OCI-LY1 (cell line): ENCODE measurements around the gene MMP2.

Source experiments
- H2AFZ ChIP-seq: fragments of 200-600 bp; sonication (generic), shearing (Covaris generic); 2 replicates; pipeline ENCODE4 v1.6.0; 2014; ENCODE audit warnings: antibody characterized with exemption, mild to moderate bottlenecking, low read length
- H3F3A ChIP-seq: fragments of 200-600 bp; sonication (generic), shearing (Covaris generic); 2 replicates; pipeline ENCODE4 v1.6.0; 2014; ENCODE audit warnings: mild to moderate bottlenecking, antibody characterized with exemption, low read length, moderate library complexity; ENCODE audit not compliant: insufficient read depth
- H3K27ac ChIP-seq: fragments of 200-600 bp; sonication (generic); 2 replicates; pipeline ENCODE4 v1.5.1; 2014; ENCODE audit warnings: low read length, mixed run types, mild to moderate bottlenecking, low read depth; ENCODE audit not compliant: poor library complexity, severe bottlenecking
- H3K27me3 ChIP-seq: fragments of 200-600 bp; sonication (generic); 2 replicates; pipeline ENCODE4 v1.6.0; 2014; ENCODE audit warnings: antibody characterized with exemption, mild to moderate bottlenecking, low read length, moderate library complexity; ENCODE audit not compliant: insufficient read depth
- H3K36me3 ChIP-seq: fragments of 200-600 bp; sonication (generic); 2 replicates; pipeline ENCODE4 v1.6.1; 2014; ENCODE audit warnings: mild to moderate bottlenecking, antibody characterized with exemption, low read length, moderate library complexity, mixed read lengths; ENCODE audit not compliant: insufficient read depth
- H3K4me1 ChIP-seq: fragments of 200-600 bp; sonication (generic); 2 replicates; pipeline ENCODE4 v1.5.1; 2014; ENCODE audit warnings: mild to moderate bottlenecking, low read length, moderate library complexity; ENCODE audit not compliant: insufficient read depth, severe bottlenecking
- H3K4me2 ChIP-seq: fragments of 200-600 bp; sonication (generic), shearing (Covaris generic); 2 replicates; pipeline ENCODE4 v1.6.1; 2014; ENCODE audit warnings: low read length
- H3K4me3 ChIP-seq: fragments of 200-600 bp; sonication (generic); 2 replicates; pipeline ENCODE4 v1.5.1; 2014; ENCODE audit warnings: low read length, low read depth, mild to moderate bottlenecking, mixed read lengths; ENCODE audit not compliant: poor library complexity, severe bottlenecking
- H3K79me2 ChIP-seq: fragments of 200-600 bp; shearing (Covaris generic); 2 replicates; pipeline ENCODE4 v1.6.1; 2016; ENCODE audit warnings: mixed run types, low read length, mixed read lengths; ENCODE audit not compliant: insufficient read depth
- H3K9ac ChIP-seq: fragments of 200-600 bp; sonication (generic), shearing (Covaris generic); 2 replicates; pipeline ENCODE4 v1.6.1; 2014; ENCODE audit warnings: mild to moderate bottlenecking, low read length, mixed read lengths
- H3K9me2 ChIP-seq: fragments of 200-600 bp; sonication (generic), shearing (Covaris generic); 2 replicates; pipeline ENCODE4 v1.6.1; 2014; ENCODE audit warnings: low read depth, mild to moderate bottlenecking, low read length, mixed read lengths
- H3K9me3 ChIP-seq: fragments of 200-600 bp; shearing (Covaris generic); 2 replicates; pipeline ENCODE4 v1.6.1; 2014; ENCODE audit warnings: low read length, mixed read lengths
- H4K20me1 ChIP-seq: fragments of 200-600 bp; sonication (generic), shearing (Covaris generic); 2 replicates; pipeline ENCODE4 v1.6.0; 2016; ENCODE audit warnings: mild to moderate bottlenecking, low read length; ENCODE audit not compliant: insufficient read depth
- CTCF ChIP-seq: fragments of 200-600 bp; sonication (generic), shearing (Covaris generic); IDR thresholded peaks from 2 replicates; pipeline ENCODE4 v1.5.1; 2017; ENCODE audit warnings: mild to moderate bottlenecking, antibody characterized with exemption, low read length, moderate library complexity, mixed read lengths
- EZH2 ChIP-seq: fragments of 200-600 bp; sonication (generic), shearing (Covaris generic); IDR thresholded peaks from 2 replicates; pipeline ENCODE4 v1.8.0; 2017; ENCODE audit warnings: borderline replicate concordance, mixed run types, mild to moderate bottlenecking, antibody characterized with exemption, low read length, moderate library complexity, mixed read lengths

The MMP2 gene

DNA sequence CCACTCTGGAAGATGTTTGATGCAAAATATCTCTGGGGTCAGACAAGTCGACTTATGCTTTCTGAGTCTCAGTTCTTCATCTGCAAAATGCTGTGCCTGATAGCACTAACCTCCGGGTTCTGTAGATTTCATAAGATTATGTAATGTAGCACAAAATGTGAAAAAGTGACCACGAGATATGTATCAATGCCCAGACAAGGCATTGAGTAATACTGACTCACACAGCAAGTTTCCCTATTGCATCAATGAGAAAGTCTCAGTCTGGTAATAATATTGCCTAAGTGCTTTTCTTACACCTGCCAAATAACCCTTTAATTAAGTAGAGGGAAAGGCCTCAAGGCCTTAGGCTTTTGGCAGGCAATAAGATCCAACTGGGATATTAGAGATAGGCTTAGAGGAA, 41.4 kb upstream of the MMP2 start:
- no peaks in the 10 kb centered on the region for H3K9me3 ChIP-seq
- no peak overlapping the region for H2AFZ ChIP-seq
- TF ChIP-seq EZH2 (no peak), CTCF (no peak)
- no peaks in the 10 kb centered on the region for H3K9me2 ChIP-seq
- H3K4me1 ChIP-seq: no peaks in the 10 kb centered on the region
- no peaks in the 10 kb centered on the region for H3K36me3 ChIP-seq
- H3K4me2 ChIP-seq: no peak overlapping the region
- no peaks in the 10 kb centered on the region for H3F3A ChIP-seq
- no peak overlapping the region for H3K4me3 ChIP-seq
- H3K9ac ChIP-seq: no peak overlapping the region
- no peak overlapping the region for H3K27ac ChIP-seq
- no peaks in the 10 kb centered on the region for H4K20me1 ChIP-seq
- no peaks in the 10 kb centered on the region for H3K79me2 ChIP-seq
- H3K27me3 ChIP-seq: no peaks in the 10 kb centered on the region

GRCh38 chr16:55438281-55438680, 40.7 kb upstream of the MMP2 start:
- no peak overlapping the region for H3K9ac ChIP-seq
- no peak overlapping the region for H3K4me3 ChIP-seq
- H3K36me3 ChIP-seq: no peaks in the 10 kb centered on the region
- no peaks in the 10 kb centered on the region for H3K4me1 ChIP-seq
- H3F3A ChIP-seq: no peaks in the 10 kb centered on the region
- no peaks in the 10 kb centered on the region for H3K9me2 ChIP-seq
- TF ChIP-seq CTCF: no peak
- TF ChIP-seq EZH2: no peak
- H3K79me2 ChIP-seq: no peaks in the 10 kb centered on the region
- no peaks in the 10 kb centered on the region for H4K20me1 ChIP-seq
- no peak overlapping the region for H3K4me2 ChIP-seq
- H3K9me3 ChIP-seq: no peaks in the 10 kb centered on the region
- H3K27me3 ChIP-seq: no peaks in the 10 kb centered on the region
- H2AFZ ChIP-seq: no peak overlapping the region
- no peak overlapping the region for H3K27ac ChIP-seq

DNA sequence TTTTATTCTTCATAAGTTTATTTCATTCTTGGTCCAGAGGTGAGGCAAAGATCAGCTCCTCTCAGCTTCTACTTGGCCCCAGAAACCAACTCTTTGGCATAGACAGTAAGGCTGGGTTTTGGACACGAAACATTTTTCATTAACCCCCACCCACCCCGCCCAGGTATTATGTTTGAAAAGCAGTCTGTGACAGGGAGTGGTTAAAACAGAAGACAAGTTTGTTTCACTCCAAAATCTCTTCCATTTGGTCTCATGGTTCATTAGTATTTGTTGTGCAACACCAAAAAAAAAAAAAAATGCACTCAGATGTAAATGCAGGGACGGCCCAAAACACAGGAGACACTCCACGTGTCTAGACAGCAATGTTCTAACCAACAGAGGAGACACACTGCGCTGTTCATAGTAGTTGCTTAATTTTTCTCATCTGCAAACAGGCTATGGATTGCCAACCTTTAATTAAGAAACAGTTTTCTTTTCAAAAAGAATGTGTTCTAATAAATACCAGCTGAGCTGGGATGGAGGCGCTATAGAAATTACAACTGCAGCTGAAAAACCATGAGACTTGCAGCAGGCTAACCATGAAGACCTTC, 39.8 kb upstream of the MMP2 start:
- Histone ChIP-seq H3F3A (no peaks in the 10 kb centered on the region), H3K9me2 (no peaks in the 10 kb centered on the region), H3K9ac (no peak overlapping the region), H3K4me2 (no peak overlapping the region), H3K27me3 (no peaks in the 10 kb centered on the region), H3K4me1 (no peaks in the 10 kb centered on the region), H3K4me3 (no peak overlapping the region), H3K9me3 (no peaks in the 10 kb centered on the region), H3K79me2 (no peaks in the 10 kb centered on the region), H2AFZ (no peak overlapping the region), H3K27ac (no peak overlapping the region), H3K36me3 (no peaks in the 10 kb centered on the region), H4K20me1 (no peaks in the 10 kb centered on the region)
- TF ChIP-seq CTCF (no peak), EZH2 (no peak)
